K562 (cell line): ENCODE results near the gene ECE2.

ENCODE experiments used
- BRCA1 ChIP-seq, 2 experiments: fragments of 450-650 bp in 1 of 2; sonication (generic) in 1 of 2; formaldehyde crosslinking in 1 of 2; IDR thresholded peaks; 2 replicates each; pipeline versions ENCODE4 v1.5.0 to v1.6.1; 2017 to 2020; ENCODE audit warnings: mild to moderate bottlenecking in 1 of 2, missing genetic modification reagents in 1 of 2
- EP300 ChIP-seq: IDR thresholded peaks from 2 replicates; pipeline ENCODE4 v1.6.1; 2012; ENCODE audit warnings: low read length, improper control_type of control experiment
- FOXM1 ChIP-seq, 2 experiments: fragments of 450-650 bp in 1 of 2; sonication (generic) in 1 of 2; formaldehyde crosslinking in 1 of 2; IDR thresholded peaks; 2 replicates each; pipeline versions ENCODE4 v1.6.1 to v1.9.0; 2017 to 2022; ENCODE audit warnings: low read depth in 2 of 2, mild to moderate bottlenecking in 2 of 2, missing genetic modification reagents in 1 of 2, moderate library complexity in 1 of 2
- NCOR1 ChIP-seq: fragments of 450-650 bp; IDR thresholded peaks from 2 replicates; pipeline ENCODE4 v1.6.1; 2016; ENCODE audit warnings: mild to moderate bottlenecking, moderate library complexity
- ZNF224 ChIP-seq: sonication (generic); formaldehyde crosslinking; IDR thresholded peaks from 2 replicates; pipeline ENCODE4 v1.8.0; 2022; ENCODE audit warnings: mild to moderate bottlenecking, missing genetic modification reagents
- ZNF347 ChIP-seq: fragments of 450-650 bp; formaldehyde crosslinking; IDR thresholded peaks from 2 replicates; pipeline ENCODE4 v1.4.0; 2020; ENCODE audit warnings: low read depth, mild to moderate bottlenecking, moderate library complexity
- ZNF561 ChIP-seq: fragments of 450-650 bp; formaldehyde crosslinking; conservative IDR thresholded peaks from 2 replicates; pipeline ENCODE4 v1.4.0; 2020; ENCODE audit warnings: mild to moderate bottlenecking, moderate library complexity
- TF ChIP-seq, protein P1 (sequence below), 2 experiments: fragments of 450-650 bp in 1 of 2; IDR thresholded peaks; 2 replicates each; pipeline ENCODE4 v1.6.1; 2011 to 2017; ENCODE audit warnings: low read depth in 2 of 2, antibody characterized with exemption in 1 of 2, borderline replicate concordance in 1 of 2, low read length in 1 of 2, mild to moderate bottlenecking in 1 of 2, mixed read lengths in 1 of 2; ENCODE audit not compliant: control insufficient read depth in 1 of 2
- TF ChIP-seq, protein P2 (sequence below), 3 experiments: IDR thresholded peaks in 2 of 3; conservative IDR thresholded peaks in 1 of 3; 2 replicates each; pipeline ENCODE4 v1.5.1; 2011 to 2012; ENCODE audit warnings: low read length in 3 of 3, mild to moderate bottlenecking in 3 of 3, control low read depth in 2 of 3, improper control_type of control experiment in 1 of 3, inconsistent platforms in 1 of 3, low read depth in 1 of 3, mixed read lengths in 1 of 3, moderate library complexity in 1 of 3; ENCODE audit not compliant: insufficient read depth in 2 of 3

DNA sequence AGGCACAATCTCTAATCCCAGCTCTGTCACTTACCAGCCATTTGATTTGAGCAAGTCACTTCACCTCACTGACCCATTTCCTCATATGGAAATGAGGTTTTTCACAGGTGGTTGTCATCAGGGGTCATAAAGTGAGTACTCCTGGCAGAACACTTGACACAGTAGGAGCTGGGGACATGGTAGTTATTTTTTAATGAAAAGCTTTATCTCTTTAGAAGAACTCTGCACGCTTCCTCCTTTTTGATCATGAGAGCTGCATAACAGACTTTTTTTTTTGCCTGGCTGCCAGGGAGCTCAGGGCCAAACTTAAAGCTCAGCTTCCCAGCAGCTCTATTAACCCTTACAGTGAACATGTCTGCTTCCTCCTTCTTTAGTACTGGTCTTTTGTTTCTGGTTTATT is 38.0 kb upstream of the ECE2 start:
- TF ChIP-seq, protein P1, sequence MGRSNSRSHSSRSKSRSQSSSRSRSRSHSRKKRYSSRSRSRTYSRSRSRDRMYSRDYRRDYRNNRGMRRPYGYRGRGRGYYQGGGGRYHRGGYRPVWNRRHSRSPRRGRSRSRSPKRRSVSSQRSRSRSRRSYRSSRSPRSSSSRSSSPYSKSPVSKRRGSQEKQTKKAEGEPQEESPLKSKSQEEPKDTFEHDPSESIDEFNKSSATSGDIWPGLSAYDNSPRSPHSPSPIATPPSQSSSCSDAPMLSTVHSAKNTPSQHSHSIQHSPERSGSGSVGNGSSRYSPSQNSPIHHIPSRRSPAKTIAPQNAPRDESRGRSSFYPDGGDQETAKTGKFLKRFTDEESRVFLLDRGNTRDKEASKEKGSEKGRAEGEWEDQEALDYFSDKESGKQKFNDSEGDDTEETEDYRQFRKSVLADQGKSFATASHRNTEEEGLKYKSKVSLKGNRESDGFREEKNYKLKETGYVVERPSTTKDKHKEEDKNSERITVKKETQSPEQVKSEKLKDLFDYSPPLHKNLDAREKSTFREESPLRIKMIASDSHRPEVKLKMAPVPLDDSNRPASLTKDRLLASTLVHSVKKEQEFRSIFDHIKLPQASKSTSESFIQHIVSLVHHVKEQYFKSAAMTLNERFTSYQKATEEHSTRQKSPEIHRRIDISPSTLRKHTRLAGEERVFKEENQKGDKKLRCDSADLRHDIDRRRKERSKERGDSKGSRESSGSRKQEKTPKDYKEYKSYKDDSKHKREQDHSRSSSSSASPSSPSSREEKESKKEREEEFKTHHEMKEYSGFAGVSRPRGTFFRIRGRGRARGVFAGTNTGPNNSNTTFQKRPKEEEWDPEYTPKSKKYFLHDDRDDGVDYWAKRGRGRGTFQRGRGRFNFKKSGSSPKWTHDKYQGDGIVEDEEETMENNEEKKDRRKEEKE (IDR thresholded peaks at IDR 0.05; ENCODE audit: borderline replicate concordance in 1 of 2, control insufficient read depth in 1 of 2, low read depth in 2 of 2, low read length in 1 of 2), result no peak
- TF ChIP-seq, protein P2, sequence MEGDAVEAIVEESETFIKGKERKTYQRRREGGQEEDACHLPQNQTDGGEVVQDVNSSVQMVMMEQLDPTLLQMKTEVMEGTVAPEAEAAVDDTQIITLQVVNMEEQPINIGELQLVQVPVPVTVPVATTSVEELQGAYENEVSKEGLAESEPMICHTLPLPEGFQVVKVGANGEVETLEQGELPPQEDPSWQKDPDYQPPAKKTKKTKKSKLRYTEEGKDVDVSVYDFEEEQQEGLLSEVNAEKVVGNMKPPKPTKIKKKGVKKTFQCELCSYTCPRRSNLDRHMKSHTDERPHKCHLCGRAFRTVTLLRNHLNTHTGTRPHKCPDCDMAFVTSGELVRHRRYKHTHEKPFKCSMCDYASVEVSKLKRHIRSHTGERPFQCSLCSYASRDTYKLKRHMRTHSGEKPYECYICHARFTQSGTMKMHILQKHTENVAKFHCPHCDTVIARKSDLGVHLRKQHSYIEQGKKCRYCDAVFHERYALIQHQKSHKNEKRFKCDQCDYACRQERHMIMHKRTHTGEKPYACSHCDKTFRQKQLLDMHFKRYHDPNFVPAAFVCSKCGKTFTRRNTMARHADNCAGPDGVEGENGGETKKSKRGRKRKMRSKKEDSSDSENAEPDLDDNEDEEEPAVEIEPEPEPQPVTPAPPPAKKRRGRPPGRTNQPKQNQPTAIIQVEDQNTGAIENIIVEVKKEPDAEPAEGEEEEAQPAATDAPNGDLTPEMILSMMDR (IDR thresholded peaks at IDR 0.05 in 2 of 3, conservative IDR thresholded peaks at IDR 0.05 in 1 of 3; ENCODE audit: insufficient read depth in 2 of 3, low read depth in 1 of 3, low read length in 3 of 3), result no peak
- TF ChIP-seq NCOR1 (no peak), ZNF347 (CRISPR knock-in tag) (no peak), BRCA1 (IDR thresholded peaks at IDR 0.05) (no peak), BRCA1 (CRISPR knock-in tag; IDR thresholded peaks at IDR 0.05) (no peak), ZNF224 (CRISPR knock-in tag) (no peak), EP300 (no peak), ZNF561 (no peak), FOXM1 (IDR thresholded peaks at IDR 0.05; ENCODE audit: low read depth) (no peak), FOXM1 (CRISPR knock-in tag; IDR thresholded peaks at IDR 0.05; ENCODE audit: low read depth) (no peak)
